Measurements from ENCODE around the gene CALML4. TPM values are rescaled to one million over a fixed set of nuclear protein-coding genes. Genes with fewer than 3 reads are reported as not detected.
"Not testable (repeated sequence)": the region's sequence is repeated elsewhere in the genome, so short reads cannot be mapped to it uniquely, and the experiment has no call there.

The CALML4 gene
- 1 to 10 TPM in 7 of 8 experiments, under 1 TPM in 1; 0.61 to 8.4 (median 4.3) TPM for total RNA-seq

- ATAC-seq (replicated peaks in 6 of 8): peak in 4 of 8 experiments; percentile 46 to 75 (median 59)
- Histone ChIP-seq H3K4me3 (no peak within 1 kb of the TSS), H3K4me1 (replicated peaks in 1 of 2) (peaks cover 20 to 23% of the 10 kb centered on the region in 2 donors), H3K27ac (no peak within 1 kb of the TSS)
- WGBS, 10 experiments: 28 to 100% (median 80%) methylated on average over 1 to 5 of the region's 16 CpGs; no CpG with 5 or more reads in 3 of the 10 experiments
- in situ Hi-C loops (cut with MboI; ENCODE audit: low pct_unique_long_range_greater_than_20kb in 2 of 9, low sequenced_read_pairs in 9 of 9, unreplicated experiment in 9 of 9): no loop called here
Observed at GRCh38 chr15:68204776-68205557, at the start of gene CALML4. TSS of gene CALML4 (minus strand) at chr15:68205332. CDS start at chr15:68205247, 85 bp downstream.

GRCh38 chr15:68252925-68253534 is 47.9 kb upstream of the CALML4 start:
- H3K4me1 ChIP-seq (replicated peaks in 1 of 2): peaks cover 3 to 5% of the 10 kb centered on the region in 2 donors
- no peak overlapping the region for H3K4me3 ChIP-seq
- ATAC-seq (replicated peaks in 6 of 8): peak; percentile 19 to 67 (median 54)
- 0 to 61% (median 13%) methylated on average over 2 to 6 of the region's 7 CpGs for WGBS, 10 experiments
- no peak overlapping the region for H3K27ac ChIP-seq
- in situ Hi-C loops (cut with MboI; ENCODE audit: low pct_unique_long_range_greater_than_20kb in 2 of 9, low sequenced_read_pairs in 9 of 9, unreplicated experiment in 9 of 9): no loop called here

- H3K4me1 ChIP-seq (replicated peaks in 1 of 2): no peaks in the 10 kb centered on the region
- 47 to 83% (median 70%) methylated on average over 2 to 3 of the region's 3 CpGs for whole genome bisulfite sequencing, 10 experiments
- in situ Hi-C loops (cut with MboI; ENCODE audit: low pct_unique_long_range_greater_than_20kb in 2 of 9, low sequenced_read_pairs in 9 of 9, unreplicated experiment in 9 of 9): no loop called here
- H3K4me3 ChIP-seq: no peak overlapping the region
- no peak for ATAC-seq (replicated peaks in 6 of 8)
- H3K27ac ChIP-seq: no peak overlapping the region
Observed at GRCh38 chr15:68249058-68249713, 44.1 kb upstream of the CALML4 start.

- 50 to 100% (median 78%) methylated on average over 1 of the region's 1 CpG; no CpG with 5 or more reads in 2 of the 10 experiments for WGBS, 10 experiments
- in situ Hi-C loops (cut with MboI; ENCODE audit: low pct_unique_long_range_greater_than_20kb in 2 of 9, low sequenced_read_pairs in 9 of 9, unreplicated experiment in 9 of 9): no loop called here
Observed at GRCh38 chr15:68244235-68244634, 39.1 kb upstream of the CALML4 start.

DNA sequence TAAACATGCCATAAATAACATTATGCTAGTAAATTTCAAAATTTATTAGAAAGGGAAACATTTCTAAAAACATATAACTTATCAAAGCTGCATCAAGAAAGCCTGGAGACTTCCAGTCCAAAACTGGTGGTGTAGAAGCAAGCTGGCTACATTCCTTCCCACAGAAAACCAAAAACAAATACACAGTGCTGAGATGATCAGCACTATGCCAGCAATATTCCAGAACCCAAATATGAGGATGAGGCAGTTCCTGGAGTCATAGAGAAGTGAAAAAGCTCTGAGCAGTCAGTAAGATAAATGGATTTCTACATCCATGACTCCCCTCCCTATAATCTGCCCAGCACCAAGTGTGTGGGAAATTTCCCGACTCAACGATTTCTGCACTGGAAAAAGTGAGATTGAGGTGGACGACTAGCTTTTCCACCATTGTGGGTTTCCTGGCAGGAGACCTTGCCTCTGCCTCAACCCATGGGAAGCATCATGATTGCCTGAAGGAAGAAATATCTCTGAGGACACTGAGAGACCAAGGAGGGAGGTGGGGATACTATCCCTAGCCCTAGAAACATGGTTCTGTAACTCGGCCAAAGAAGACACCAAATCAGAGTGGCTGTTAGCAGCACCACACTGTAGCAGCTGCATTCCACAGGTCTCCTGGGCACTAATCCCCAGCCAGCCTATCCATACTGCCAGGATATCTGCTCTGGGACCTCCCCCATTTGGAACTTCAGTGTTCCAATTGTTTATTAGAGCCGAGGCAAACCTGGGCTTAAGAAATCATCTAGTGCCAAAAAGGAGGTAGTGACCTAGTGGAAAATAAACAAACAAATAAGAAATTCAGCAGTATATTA is 36.2 kb upstream of the CALML4 start:
- in situ Hi-C loops (cut with MboI; ENCODE audit: low pct_unique_long_range_greater_than_20kb in 2 of 9, low sequenced_read_pairs in 9 of 9, unreplicated experiment in 9 of 9): no loop called here
- ATAC-seq (replicated peaks in 6 of 8): no peak
- no peak overlapping the region for H3K4me3 ChIP-seq

More at GRCh38 chr15:68244235-68244634, 39.1 kb upstream of the CALML4 start:
- ATAC-seq (replicated peaks in 6 of 8): no peak
- Histone ChIP-seq H3K4me3 (no peak overlapping the region), H3K4me1 (replicated peaks in 1 of 2) (no peaks in the 10 kb centered on the region), H3K27ac (no peak overlapping the region)

GRCh38 chr15:68239025-68239424 is 33.9 kb upstream of the CALML4 start:
- in situ Hi-C loops (cut with MboI; ENCODE audit: low pct_unique_long_range_greater_than_20kb in 2 of 9, low sequenced_read_pairs in 9 of 9, unreplicated experiment in 9 of 9): no loop called here
- Histone ChIP-seq H3K27ac (no peak overlapping the region), H3K4me1 (replicated peaks in 1 of 2) (peaks cover 7% of the 10 kb centered on the region in 2 donors), H3K4me3 (no peak overlapping the region)
- ATAC-seq (replicated peaks in 6 of 8): no peak

More for the DNA sequence above, 36.2 kb upstream of the CALML4 start:
- Histone ChIP-seq H3K27ac (no peak overlapping the region), H3K4me1 (replicated peaks in 1 of 2) (no peaks in the 10 kb centered on the region)
- WGBS, 10 experiments: 50 to 100% (median 79%) methylated on average over 1 to 5 of the region's 5 CpGs

GRCh38 chr15:68235022-68235421 is 29.9 kb upstream of the CALML4 start:
- WGBS, 10 experiments: 40 to 100% (median 94%) methylated on average over 1 to 4 of the region's 4 CpGs; no CpG with 5 or more reads in 3 of the 10 experiments
- in situ Hi-C loops (cut with MboI; ENCODE audit: low pct_unique_long_range_greater_than_20kb in 2 of 9, low sequenced_read_pairs in 9 of 9, unreplicated experiment in 9 of 9): no loop called here
- no peak overlapping the region for H3K4me3 ChIP-seq
- H3K4me1 ChIP-seq (replicated peaks in 1 of 2): peaks cover 26 to 33% of the 10 kb centered on the region in 2 donors
- ATAC-seq (replicated peaks in 6 of 8): no peak
- H3K27ac ChIP-seq: no peak overlapping the region

GRCh38 chr15:68234520-68234919 is 29.4 kb upstream of the CALML4 start:
- H3K27ac ChIP-seq; H3K4me3 ChIP-seq; in situ Hi-C loops (cut with MboI; ENCODE audit: low pct_unique_long_range_greater_than_20kb in 2 of 9, low sequenced_read_pairs in 9 of 9, unreplicated experiment in 9 of 9): not testable (repeated sequence)
- ATAC-seq (replicated peaks in 6 of 8): peak in 2 of 8 experiments; percentile 4 to 15
- WGBS, 10 experiments: 66 to 100% (median 90%) methylated on average over 2 to 5 of the region's 9 CpGs; no CpG with 5 or more reads in 5 of the 10 experiments
- peaks cover 27 to 33% of the 10 kb centered on the region in 2 donors for H3K4me1 ChIP-seq (replicated peaks in 1 of 2)

- in situ Hi-C loops (cut with MboI; ENCODE audit: low pct_unique_long_range_greater_than_20kb in 2 of 9, low sequenced_read_pairs in 9 of 9, unreplicated experiment in 9 of 9): no loop called here
- 0 to 80% (median 60%) methylated on average over 1 to 3 of the region's 6 CpGs; no CpG with 5 or more reads in 5 of the 10 experiments for WGBS, 10 experiments
- Histone ChIP-seq H3K4me3 (no peak overlapping the region), H3K27ac (peak overlapping the region in 1 of 2 donors; percentile 23), H3K4me1 (replicated peaks in 1 of 2) (peaks cover 27 to 33% of the 10 kb centered on the region in 2 donors)
- no peak for ATAC-seq (replicated peaks in 6 of 8)
Observed at GRCh38 chr15:68234060-68234459, 28.9 kb upstream of the CALML4 start.

- 80 to 100% (median 89%) methylated on average over 1 to 4 of the region's 6 CpGs; no CpG with 5 or more reads in 6 of the 10 experiments for WGBS, 10 experiments
- in situ Hi-C loops (cut with MboI; ENCODE audit: low pct_unique_long_range_greater_than_20kb in 2 of 9, low sequenced_read_pairs in 9 of 9, unreplicated experiment in 9 of 9): no loop called here
Observed at GRCh38 chr15:68232937-68233336, 27.8 kb upstream of the CALML4 start.

DNA sequence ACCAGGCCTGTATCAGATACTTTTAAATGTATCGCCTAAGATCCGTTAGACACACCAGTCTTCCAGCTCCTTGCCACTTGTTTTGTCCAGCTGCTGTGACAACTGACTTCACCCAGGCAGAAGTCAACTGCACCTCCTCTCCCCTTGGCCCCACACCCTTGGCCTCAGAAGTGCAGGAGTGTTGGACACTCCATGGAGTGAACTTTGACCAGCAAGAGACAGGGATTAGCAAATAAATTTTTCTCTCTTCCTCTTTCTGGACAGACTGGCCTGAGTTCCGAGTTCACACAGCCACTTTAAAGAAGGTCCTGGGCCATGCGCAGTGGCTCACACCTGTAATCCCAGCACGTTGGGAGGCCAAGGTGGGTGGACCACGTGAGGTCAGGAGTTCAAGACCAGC is 27.3 kb upstream of the CALML4 start:
- ATAC-seq (replicated peaks in 6 of 8): no peak
- WGBS, 10 experiments: 0 to 100% (median 85%) methylated on average over 1 to 5 of the region's 6 CpGs; no CpG with 5 or more reads in 5 of the 10 experiments
- Histone ChIP-seq H3K4me3 (no peak overlapping the region), H3K27ac (no peak overlapping the region), H3K4me1 (replicated peaks in 1 of 2) (peaks cover 36 to 38% of the 10 kb centered on the region in 2 donors)
- in situ Hi-C loops (cut with MboI; ENCODE audit: low pct_unique_long_range_greater_than_20kb in 2 of 9, low sequenced_read_pairs in 9 of 9, unreplicated experiment in 9 of 9): no loop called here

More at GRCh38 chr15:68232937-68233336, 27.8 kb upstream of the CALML4 start:
- H3K4me1 ChIP-seq (replicated peaks in 1 of 2): peaks cover 31 to 38% of the 10 kb centered on the region in 2 donors
- ATAC-seq (replicated peaks in 6 of 8): no peak
- H3K4me3 ChIP-seq: no peak overlapping the region
- no peak overlapping the region for H3K27ac ChIP-seq

GRCh38 chr15:68231102-68231818 is 26.1 kb upstream of the CALML4 start:
- H3K27ac ChIP-seq: peak overlapping the region; percentile 31 to 77
- in situ Hi-C loops (cut with MboI; ENCODE audit: low pct_unique_long_range_greater_than_20kb in 2 of 9, low sequenced_read_pairs in 9 of 9, unreplicated experiment in 9 of 9): no loop called here
- H3K4me3 ChIP-seq: no peak overlapping the region
- ATAC-seq (replicated peaks in 6 of 8): peak in 3 of 8 experiments; percentile 18 to 27 (median 21)
- peaks cover 38 to 40% of the 10 kb centered on the region in 2 donors for H3K4me1 ChIP-seq (replicated peaks in 1 of 2)
- 34 to 100% (median 80%) methylated on average over 1 to 5 of the region's 9 CpGs; no CpG with 5 or more reads in 3 of the 10 experiments for WGBS, 10 experiments
